HepG2 (cell line): ENCODE measurements around the gene COQ9. TPM values are rescaled to one million over a fixed set of nuclear protein-coding genes. Genes with fewer than 3 reads are reported as not detected.

Experiments used
- BHLHE40 ChIP-seq: IDR thresholded peaks from 2 replicates; pipeline ENCODE4 v1.6.1; 2011; ENCODE audit warnings: low read length, improper control_type of control experiment
- ISX ChIP-seq: sonication (generic); formaldehyde crosslinking; conservative IDR thresholded peaks from 2 replicates; pipeline ENCODE4 v1.5.0; 2020; ENCODE audit warnings: missing genetic modification reagents
- JUNB ChIP-seq: sonication (generic); formaldehyde crosslinking; IDR thresholded peaks from 2 replicates; pipeline ENCODE4 v1.8.0; 2022; ENCODE audit warnings: missing genetic modification reagents, mild to moderate bottlenecking, borderline replicate concordance
- MYC ChIP-seq: sonication (generic); formaldehyde crosslinking; IDR thresholded peaks from 2 replicates; pipeline ENCODE4 v1.9.0; 2021; ENCODE audit warnings: missing genetic modification reagents, borderline replicate concordance
- NR2F6 ChIP-seq, 2 experiments: IDR thresholded peaks; 2 replicates each; pipeline ENCODE4 v1.6.1; 2016; ENCODE audit warnings: antibody characterized with exemption in 1 of 2, mild to moderate bottlenecking in 1 of 2
- RBM39 ChIP-seq: fragments of 200-400 bp; formaldehyde crosslinking; IDR thresholded peaks from one replicate; pipeline ENCODE4 v1.6.1; 2018; ENCODE audit warnings: antibody characterized with exemption, mild to moderate bottlenecking, low read depth, low read length; ENCODE audit not compliant: poor library complexity, severe bottlenecking
- SMYD3 ChIP-seq: sonication (generic); formaldehyde crosslinking; IDR thresholded peaks from 2 replicates; pipeline ENCODE4 v1.8.1; 2023; ENCODE audit warnings: mild to moderate bottlenecking, missing genetic modification reagents
- SP4 ChIP-seq: sonication (generic); formaldehyde crosslinking; IDR thresholded peaks from 2 replicates; pipeline ENCODE4 v1.8.1; 2023; ENCODE audit warnings: mild to moderate bottlenecking, missing genetic modification reagents
- TSC22D2 ChIP-seq: sonication (generic); formaldehyde crosslinking; IDR thresholded peaks from 2 replicates; pipeline ENCODE4 v1.5.1; 2020; ENCODE audit warnings: missing genetic modification reagents, mild to moderate bottlenecking, borderline replicate concordance
- ZFP37 ChIP-seq: sonication (generic); formaldehyde crosslinking; IDR thresholded peaks from 2 replicates; pipeline ENCODE4 v1.4.0; 2020; ENCODE audit warnings: missing genetic modification reagents, borderline replicate concordance
- ZNF234 ChIP-seq: sonication (generic); formaldehyde crosslinking; conservative IDR thresholded peaks from 2 replicates; pipeline ENCODE4 v1.5.1; 2020; ENCODE audit warnings: mild to moderate bottlenecking, missing genetic modification reagents
- ZNF292 ChIP-seq: sonication (generic); formaldehyde crosslinking; IDR thresholded peaks from 2 replicates; pipeline ENCODE4 v1.8.1; 2022; ENCODE audit warnings: mild to moderate bottlenecking, low read depth, missing genetic modification reagents, borderline replicate concordance
- ZNF317 ChIP-seq: sonication (generic); formaldehyde crosslinking; IDR thresholded peaks from 2 replicates; pipeline ENCODE4 v1.5.0; 2020; ENCODE audit warnings: mild to moderate bottlenecking, missing genetic modification reagents
- ZNF749 ChIP-seq: sonication (generic); formaldehyde crosslinking; IDR thresholded peaks from 2 replicates; pipeline ENCODE4 v1.8.0; 2022; ENCODE audit warnings: mild to moderate bottlenecking, missing genetic modification reagents, moderate library complexity, borderline replicate concordance
- polyA plus RNA-seq, 8 experiments: library from polyadenylated mRNA; depleted of rRNA in 3 of 8; stranded (reverse) in 7 of 8; unstranded in 1 of 8; fragments of >200 nt; fragmentation: Illumina TruSeq in 4 of 8; extraction: Trizol in 4 of 8; gene quantifications; 2 replicates each; pipeline versions ENCODE4 v1.2.1 to v1.2.3, GENCODE V29; 2011 to 2016; ENCODE audit warnings: low read depth in 4 of 8, missing spikeins in 1 of 8, mixed read lengths in 1 of 8; ENCODE audit not compliant: insufficient read depth in 1 of 8
- total RNA-seq, 5 experiments: library from RNA; depleted of rRNA; stranded (reverse); fragments of >200 nt; fragmentation: Illumina TruSeq; extraction: Trizol; gene quantifications; 2 replicates each; pipeline ENCODE4 v1.2.3, GENCODE V29; 2016; ENCODE audit warnings: low read depth in 1 of 5
- TF ChIP-seq, protein P1 (sequence below): sonication (generic); formaldehyde crosslinking; IDR thresholded peaks from 2 replicates; pipeline ENCODE4 v1.4.0; 2020; ENCODE audit warnings: missing genetic modification reagents
- TF ChIP-seq, protein P2 (sequence below): sonication (generic); formaldehyde crosslinking; conservative IDR thresholded peaks from 2 replicates; pipeline ENCODE4 v1.5.0; 2020; ENCODE audit warnings: missing genetic modification reagents
- TF ChIP-seq, protein P3 (sequence below): sonication (generic); formaldehyde crosslinking; IDR thresholded peaks from 2 replicates; pipeline ENCODE4 v1.4.0; 2020; ENCODE audit warnings: mild to moderate bottlenecking, low read depth, missing genetic modification reagents
- TF ChIP-seq, protein P4 (sequence below): sonication (generic); formaldehyde crosslinking; IDR thresholded peaks from 2 replicates; pipeline ENCODE4 v1.4.0; 2020; ENCODE audit warnings: missing genetic modification reagents, borderline replicate concordance
- TF ChIP-seq, protein P5 (sequence below): IDR thresholded peaks from 2 replicates; pipeline ENCODE4 v1.6.1; 2018; ENCODE audit warnings: missing genetic modification reagents

The COQ9 gene
- total and polyA plus RNA-seq, 2 of the 13 experiments (the other 11 are each of a cell fraction or from before 2014, with no cell fraction given), result 57.5 to 108 TPM

DNA sequence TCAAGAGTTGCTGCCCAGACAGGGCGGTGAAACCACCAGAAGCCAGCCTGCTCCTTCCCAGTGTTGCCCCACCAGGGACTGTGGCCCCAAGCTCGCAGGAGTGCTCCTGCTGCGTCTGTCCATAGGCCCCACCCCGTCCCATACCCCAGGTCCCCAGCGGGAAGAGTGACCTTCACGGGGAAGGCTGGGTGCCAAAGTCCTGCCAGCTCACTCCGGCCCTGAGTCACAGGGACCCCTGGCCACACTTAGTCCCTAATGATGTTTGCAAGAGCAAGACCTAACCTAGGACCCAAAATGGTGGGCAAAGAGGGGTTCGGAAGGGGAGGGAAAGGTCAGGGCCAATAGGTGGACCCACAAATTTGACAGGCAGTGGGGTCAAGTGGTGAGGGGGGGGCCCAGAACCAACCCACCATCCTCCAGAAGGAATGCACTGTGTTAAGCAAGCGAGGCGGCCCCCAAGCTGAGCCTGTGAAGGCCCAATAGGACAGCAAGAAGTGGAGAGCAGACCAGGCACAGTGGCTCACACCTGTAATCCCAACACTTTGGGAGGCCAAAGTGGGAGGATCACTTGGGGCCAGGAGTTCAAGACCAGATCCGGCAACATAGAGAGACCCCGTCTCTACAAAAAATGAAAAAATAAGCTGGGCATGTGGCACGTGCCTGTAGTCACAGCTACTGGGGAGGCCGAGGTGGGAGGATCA, 35.7 kb downstream of the COQ9 start (continued):
- TF ChIP-seq, protein P1, sequence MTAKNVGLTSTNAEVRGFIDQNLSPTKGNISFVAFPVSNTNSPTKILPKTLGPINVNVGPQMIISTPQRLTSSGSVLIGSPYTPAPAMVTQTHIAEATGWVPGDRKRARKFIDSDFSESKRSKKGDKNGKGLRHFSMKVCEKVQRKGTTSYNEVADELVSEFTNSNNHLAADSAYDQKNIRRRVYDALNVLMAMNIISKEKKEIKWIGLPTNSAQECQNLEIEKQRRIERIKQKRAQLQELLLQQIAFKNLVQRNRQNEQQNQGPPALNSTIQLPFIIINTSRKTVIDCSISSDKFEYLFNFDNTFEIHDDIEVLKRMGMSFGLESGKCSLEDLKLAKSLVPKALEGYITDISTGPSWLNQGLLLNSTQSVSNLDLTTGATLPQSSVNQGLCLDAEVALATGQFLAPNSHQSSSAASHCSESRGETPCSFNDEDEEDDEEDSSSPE (CRISPR knock-in tag), result peak; percentile 27; the same call in 1 of the 2 replicates
- TF ChIP-seq, protein P2, sequence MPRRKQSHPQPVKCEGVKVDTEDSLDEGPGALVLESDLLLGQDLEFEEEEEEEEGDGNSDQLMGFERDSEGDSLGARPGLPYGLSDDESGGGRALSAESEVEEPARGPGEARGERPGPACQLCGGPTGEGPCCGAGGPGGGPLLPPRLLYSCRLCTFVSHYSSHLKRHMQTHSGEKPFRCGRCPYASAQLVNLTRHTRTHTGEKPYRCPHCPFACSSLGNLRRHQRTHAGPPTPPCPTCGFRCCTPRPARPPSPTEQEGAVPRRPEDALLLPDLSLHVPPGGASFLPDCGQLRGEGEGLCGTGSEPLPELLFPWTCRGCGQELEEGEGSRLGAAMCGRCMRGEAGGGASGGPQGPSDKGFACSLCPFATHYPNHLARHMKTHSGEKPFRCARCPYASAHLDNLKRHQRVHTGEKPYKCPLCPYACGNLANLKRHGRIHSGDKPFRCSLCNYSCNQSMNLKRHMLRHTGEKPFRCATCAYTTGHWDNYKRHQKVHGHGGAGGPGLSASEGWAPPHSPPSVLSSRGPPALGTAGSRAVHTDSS (CRISPR knock-in tag), result no peak
- TF ChIP-seq RBM39, result no peak
- TF ChIP-seq, protein P3, sequence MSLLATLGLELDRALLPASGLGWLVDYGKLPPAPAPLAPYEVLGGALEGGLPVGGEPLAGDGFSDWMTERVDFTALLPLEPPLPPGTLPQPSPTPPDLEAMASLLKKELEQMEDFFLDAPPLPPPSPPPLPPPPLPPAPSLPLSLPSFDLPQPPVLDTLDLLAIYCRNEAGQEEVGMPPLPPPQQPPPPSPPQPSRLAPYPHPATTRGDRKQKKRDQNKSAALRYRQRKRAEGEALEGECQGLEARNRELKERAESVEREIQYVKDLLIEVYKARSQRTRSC (CRISPR knock-in tag), result peak; percentile 59; the same call in 1 of the 2 replicates
- TF ChIP-seq, protein P4, sequence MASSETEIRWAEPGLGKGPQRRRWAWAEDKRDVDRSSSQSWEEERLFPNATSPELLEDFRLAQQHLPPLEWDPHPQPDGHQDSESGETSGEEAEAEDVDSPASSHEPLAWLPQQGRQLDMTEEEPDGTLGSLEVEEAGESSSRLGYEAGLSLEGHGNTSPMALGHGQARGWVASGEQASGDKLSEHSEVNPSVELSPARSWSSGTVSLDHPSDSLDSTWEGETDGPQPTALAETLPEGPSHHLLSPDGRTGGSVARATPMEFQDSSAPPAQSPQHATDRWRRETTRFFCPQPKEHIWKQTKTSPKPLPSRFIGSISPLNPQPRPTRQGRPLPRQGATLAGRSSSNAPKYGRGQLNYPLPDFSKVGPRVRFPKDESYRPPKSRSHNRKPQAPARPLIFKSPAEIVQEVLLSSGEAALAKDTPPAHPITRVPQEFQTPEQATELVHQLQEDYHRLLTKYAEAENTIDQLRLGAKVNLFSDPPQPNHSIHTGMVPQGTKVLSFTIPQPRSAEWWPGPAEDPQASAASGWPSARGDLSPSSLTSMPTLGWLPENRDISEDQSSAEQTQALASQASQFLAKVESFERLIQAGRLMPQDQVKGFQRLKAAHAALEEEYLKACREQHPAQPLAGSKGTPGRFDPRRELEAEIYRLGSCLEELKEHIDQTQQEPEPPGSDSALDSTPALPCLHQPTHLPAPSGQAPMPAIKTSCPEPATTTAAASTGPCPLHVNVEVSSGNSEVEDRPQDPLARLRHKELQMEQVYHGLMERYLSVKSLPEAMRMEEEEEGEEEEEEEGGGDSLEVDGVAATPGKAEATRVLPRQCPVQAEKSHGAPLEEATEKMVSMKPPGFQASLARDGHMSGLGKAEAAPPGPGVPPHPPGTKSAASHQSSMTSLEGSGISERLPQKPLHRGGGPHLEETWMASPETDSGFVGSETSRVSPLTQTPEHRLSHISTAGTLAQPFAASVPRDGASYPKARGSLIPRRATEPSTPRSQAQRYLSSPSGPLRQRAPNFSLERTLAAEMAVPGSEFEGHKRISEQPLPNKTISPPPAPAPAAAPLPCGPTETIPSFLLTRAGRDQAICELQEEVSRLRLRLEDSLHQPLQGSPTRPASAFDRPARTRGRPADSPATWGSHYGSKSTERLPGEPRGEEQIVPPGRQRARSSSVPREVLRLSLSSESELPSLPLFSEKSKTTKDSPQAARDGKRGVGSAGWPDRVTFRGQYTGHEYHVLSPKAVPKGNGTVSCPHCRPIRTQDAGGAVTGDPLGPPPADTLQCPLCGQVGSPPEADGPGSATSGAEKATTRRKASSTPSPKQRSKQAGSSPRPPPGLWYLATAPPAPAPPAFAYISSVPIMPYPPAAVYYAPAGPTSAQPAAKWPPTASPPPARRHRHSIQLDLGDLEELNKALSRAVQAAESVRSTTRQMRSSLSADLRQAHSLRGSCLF (CRISPR knock-in tag), result no peak
- TF ChIP-seq ZFP37, result no peak
- TF ChIP-seq BHLHE40, result peak; percentile 69
- TF ChIP-seq ZNF292 (CRISPR knock-in tag), result peak; percentile 72; the same call in 1 of the 2 replicates
- TF ChIP-seq TSC22D2 (CRISPR knock-in tag), result no peak
- peak; percentile 97 for TF ChIP-seq NR2F6 (IDR thresholded peaks at IDR 0.05)
- TF ChIP-seq NR2F6 (CRISPR knock-in tag; IDR thresholded peaks at IDR 0.05), result peak; percentile 91
- no peak for TF ChIP-seq ZNF234 (CRISPR knock-in tag)
- no peak for TF ChIP-seq ZNF749 (CRISPR knock-in tag)
- no peak for TF ChIP-seq SMYD3
- TF ChIP-seq SP4 (CRISPR knock-in tag), result peak; percentile 71
- TF ChIP-seq MYC, result peak; percentile 44; the same call in 1 of the 2 replicates
- no peak for TF ChIP-seq ZNF317 (CRISPR knock-in tag)
- peak; percentile 83 for TF ChIP-seq JUNB (CRISPR knock-in tag)
- no peak for TF ChIP-seq ISX (CRISPR knock-in tag)
- TF ChIP-seq, protein P5, sequence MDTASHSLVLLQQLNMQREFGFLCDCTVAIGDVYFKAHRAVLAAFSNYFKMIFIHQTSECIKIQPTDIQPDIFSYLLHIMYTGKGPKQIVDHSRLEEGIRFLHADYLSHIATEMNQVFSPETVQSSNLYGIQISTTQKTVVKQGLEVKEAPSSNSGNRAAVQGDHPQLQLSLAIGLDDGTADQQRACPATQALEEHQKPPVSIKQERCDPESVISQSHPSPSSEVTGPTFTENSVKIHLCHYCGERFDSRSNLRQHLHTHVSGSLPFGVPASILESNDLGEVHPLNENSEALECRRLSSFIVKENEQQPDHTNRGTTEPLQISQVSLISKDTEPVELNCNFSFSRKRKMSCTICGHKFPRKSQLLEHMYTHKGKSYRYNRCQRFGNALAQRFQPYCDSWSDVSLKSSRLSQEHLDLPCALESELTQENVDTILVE, result peak; percentile 22; the same call in 1 of the 2 replicates
